Activated CD8-positive, alpha-beta memory T cell treated with anti-CD3 and anti-CD28 coated beads, Interleukin-2, amount 50 U/mL, for 48 hours (primary cell): ENCODE data around the gene MAPK6.
"Not testable (repeated sequence)": the region's sequence is repeated elsewhere in the genome, so short reads cannot be mapped to it uniquely, and the experiment has no call there.

Experiments used
- DNase-seq: peaks from one replicate; pipeline ENCODE4 v3.0.0-alpha.2; 2020

The MAPK6 gene

GRCh38 chr15:52050416-52050815 is 31.4 kb downstream of the MAPK6 start:
- DNase-seq: no peak

DNA sequence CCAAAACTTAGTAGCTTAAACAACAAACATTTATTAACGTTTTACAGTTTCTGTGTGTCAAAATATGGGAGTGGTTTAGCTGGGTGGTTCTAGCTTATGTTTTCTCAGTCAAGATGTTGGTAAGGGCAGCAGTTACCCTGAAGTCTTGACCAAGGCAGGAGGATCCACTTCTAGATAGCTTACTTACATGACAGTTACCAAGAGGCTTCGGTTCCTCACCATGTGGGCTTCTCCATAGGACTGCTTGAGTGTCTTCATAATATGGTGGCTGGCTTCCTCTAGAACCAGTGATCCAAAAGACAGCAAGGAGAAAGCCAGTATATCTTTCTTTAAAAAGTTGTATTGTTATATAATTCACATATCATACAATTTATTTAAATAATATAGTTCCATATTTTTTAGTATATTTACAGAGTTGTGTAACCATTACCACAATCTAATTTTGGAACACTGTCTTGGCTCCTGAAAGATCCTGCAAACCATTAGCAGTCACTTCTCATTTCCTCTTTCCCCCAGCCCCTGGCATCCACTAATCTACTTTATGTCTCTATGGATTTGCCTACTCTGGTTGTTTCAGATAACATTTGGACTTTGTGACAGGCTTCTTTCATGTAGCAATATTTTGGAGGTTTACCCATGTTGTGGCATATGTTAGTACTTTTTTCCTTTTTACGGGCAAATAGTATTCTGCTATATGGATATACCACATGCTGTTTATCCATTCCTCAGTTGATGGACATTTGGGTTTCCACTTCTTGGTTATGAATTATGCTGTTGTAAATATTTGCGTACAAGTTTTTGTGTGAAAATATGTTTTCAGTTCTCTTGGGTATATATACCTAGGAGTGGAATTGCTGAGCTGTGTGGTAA is 33.3 kb downstream of the MAPK6 start:
- DNase-seq: no peak

- no peak for DNase-seq
Measured at GRCh38 chr15:52054381-52054780, 35.4 kb downstream of the MAPK6 start.

- DNase-seq: not testable (repeated sequence)
Measured at GRCh38 chr15:52054858-52055257, 35.8 kb downstream of the MAPK6 start.

DNA sequence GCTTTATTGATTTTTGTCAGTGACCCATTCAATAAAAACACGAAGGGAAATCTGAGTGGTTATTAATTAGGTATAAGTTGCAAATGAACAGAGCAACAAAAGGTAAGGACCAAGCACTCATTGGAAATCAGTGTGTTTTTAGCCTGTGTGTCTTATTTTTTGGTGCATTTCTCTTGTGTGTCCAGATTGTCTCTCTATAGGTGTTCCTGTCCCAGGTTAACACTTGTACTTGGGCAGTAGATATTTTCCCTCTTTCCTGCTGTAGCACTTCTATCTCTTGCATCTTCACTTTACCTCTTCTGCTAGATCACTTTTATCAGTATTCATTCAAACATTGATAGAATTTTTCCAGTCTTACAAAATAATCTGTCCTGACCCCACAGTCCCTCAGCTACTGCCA is 37.0 kb downstream of the MAPK6 start:
- no peak for DNase-seq

DNA sequence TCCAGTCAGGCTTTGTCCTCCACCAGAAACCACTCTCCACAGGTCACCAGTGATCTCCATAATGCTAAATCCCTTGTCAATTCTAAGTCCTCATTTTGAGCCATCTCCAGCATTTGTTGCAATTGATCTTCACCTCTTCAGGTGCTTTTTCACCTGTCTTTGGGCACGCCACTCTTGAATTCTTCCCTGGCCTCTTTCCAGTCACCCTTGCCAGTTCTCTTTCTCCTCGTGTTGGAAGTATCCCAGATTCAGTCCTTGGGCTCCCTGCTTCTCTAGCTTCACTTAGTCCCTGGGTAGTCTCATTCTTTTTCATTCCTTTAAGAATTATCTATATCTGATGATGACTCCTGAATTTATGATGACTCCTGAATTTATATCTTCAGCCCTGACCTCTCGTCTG is 37.5 kb downstream of the MAPK6 start:
- no peak for DNase-seq

GRCh38 chr15:52057996-52058395 is 39.0 kb downstream of the MAPK6 start:
- no peak for DNase-seq

- DNase-seq: no peak
Measured at GRCh38 chr15:52060501-52060900, 41.5 kb downstream of the MAPK6 start.

DNA sequence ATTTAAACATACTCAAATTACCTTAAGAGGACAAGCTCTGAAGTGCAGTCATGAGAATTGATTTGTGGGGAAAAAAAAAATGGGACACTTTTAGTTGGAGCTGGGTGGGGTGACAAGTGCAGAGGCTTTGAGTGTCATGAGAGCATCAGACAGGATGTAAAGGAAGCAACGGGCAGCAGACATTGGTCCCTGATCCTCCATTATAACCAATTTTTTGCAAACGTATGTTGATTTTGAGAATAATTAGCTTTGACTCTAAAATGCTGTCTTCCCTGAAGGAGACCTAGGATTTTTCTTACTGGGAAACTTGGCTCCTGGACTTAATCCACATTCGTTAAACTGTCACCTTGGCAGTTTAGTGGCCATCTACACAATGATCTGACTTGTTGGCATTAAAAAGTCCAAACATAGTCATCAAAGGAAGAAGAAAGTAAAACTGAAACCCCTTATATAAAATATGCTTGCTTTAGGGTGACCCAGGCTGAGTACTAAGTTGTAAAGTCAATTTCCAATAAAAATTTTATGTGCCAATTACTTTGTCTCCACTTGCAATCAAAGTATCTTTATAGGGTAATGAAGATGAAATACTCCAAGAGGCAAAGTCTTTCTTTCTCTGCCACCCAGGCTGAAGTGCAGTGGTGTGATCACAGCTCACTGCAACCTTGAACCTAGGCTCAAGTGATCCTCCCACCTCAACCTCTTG is 48.0 kb downstream of the MAPK6 start:
- DNase-seq: no peak

- DNase-seq: no peak
Measured at GRCh38 chr15:52067545-52067926, 48.5 kb downstream of the MAPK6 start.

GRCh38 chr15:52068004-52068615 is 49.1 kb downstream of the MAPK6 start:
- no peak for DNase-seq

- no peak for DNase-seq
Measured at GRCh38 chr15:52069559-52069958, 50.5 kb downstream of the MAPK6 start.

GRCh38 chr15:52071570-52071969 is 52.6 kb downstream of the MAPK6 start:
- no peak for DNase-seq

- DNase-seq: no peak
Measured at GRCh38 chr15:52076889-52077781, 58.1 kb downstream of the MAPK6 start.

DNA sequence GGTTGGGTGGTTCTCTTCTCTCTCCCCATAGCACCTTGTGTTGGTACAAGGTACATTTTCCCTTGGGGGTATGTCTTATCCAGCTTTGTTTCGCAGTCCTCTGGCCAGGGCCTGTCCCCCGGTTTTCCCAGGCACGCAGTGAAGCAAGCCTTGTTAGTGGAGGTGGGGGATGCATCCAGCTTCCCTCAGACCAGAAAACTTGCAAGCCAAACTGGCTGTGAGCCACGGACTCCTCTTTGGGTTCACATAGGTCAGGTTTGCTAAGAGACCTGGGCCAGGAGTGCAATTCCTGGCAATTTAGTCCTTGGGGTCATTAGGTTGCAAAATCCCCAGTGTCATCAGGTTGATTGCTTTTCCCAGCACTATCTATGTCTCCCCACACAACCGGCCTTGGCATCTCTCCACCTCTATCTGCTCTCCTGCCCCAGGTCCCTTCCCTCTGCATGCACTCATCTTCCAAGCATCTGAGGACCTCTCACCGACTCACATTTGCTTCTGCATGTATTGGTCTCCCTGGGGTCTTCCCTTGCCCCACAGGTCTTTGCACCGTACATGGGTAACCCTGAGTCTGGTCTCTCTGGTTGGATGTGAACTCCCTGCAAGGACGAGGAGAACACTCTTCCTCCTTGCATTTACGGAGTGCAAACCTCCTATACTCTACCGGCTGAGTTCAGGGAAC is 59.3 kb downstream of the MAPK6 start:
- DNase-seq: no peak

DNA sequence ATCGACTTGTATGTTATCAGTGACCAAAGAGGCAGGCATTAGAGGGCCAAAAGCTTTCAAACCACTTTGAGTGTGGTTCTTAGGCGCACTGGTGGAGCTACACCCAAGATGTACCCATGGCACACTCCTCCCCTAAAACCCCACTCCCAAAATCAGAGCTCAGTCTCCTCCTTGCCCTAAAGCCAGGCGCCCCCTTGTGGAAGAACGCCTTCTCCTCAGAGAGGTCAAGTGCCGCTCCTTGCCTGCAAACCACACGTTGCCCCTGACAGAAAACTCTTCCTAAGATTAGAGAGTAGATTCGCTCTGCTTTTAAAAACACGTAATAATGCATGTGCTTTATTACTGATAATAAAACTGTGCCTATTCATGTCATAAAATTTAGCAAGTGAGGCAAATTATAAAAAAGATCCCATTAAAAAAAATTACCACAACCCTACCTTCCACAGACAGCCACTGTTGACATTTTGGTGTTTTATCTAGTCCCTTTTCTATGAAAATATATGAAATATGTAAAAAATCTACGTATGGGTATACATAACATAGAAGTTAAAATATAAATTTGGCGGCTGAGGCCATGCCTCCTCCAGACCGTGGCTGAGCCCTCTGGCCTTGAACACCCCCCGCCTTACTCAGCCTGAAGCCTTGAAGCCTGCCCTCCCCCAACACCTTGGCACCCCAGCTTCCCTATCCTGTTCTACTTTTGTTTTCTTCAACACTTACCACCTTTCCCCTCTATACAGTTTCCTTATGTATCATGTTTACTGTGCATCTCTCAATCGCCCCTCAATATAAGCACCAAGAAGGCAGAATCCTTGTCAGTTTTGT is 60.1 kb downstream of the MAPK6 start:
- peak; percentile 95 for DNase-seq

- DNase-seq: no peak
Measured at GRCh38 chr15:52080031-52080430, 61.0 kb downstream of the MAPK6 start.

- DNase-seq: no peak
Measured at GRCh38 chr15:52080706-52081392, 61.8 kb downstream of the MAPK6 start.

DNA sequence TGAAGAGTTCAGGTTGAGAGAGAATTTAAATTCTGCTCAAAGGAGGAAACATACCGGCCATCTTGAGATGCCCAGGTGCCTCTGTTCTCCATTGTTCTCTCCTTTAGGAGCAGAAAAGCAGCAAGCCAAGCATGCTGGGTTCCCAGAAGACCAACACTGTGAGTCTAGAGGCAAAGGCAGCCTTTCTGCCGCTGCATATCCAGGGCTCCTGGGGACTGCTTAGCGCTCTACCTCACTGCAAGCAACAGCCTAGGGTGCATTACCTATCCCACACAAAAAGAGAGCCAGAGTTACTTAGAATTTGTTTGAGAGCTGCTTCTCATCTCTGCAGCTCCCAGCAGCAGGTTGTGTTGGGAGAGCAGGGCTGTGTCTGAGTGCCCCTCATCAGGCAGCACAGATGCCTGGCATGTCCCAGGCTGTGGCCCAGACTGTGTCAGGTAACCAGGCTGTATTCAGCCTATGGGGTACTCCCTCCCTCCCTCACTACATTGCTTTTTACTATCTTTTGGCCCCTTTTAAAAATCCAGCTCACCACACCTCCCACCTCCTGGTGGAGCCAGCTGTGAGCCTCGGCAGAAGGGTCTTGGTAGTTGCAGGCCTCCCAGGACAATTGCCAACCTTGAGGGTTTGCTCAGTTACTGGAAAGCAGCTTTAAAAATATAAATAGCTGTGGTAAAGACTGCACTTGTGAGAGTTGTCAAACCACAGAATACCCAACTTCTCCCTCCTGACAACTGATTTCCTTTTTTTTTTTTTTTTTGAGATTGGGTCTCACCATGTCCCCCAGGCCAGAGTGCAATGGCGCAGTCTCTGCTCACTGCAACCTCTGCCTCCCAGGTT is 63.4 kb downstream of the MAPK6 start:
- DNase-seq: no peak

DNA sequence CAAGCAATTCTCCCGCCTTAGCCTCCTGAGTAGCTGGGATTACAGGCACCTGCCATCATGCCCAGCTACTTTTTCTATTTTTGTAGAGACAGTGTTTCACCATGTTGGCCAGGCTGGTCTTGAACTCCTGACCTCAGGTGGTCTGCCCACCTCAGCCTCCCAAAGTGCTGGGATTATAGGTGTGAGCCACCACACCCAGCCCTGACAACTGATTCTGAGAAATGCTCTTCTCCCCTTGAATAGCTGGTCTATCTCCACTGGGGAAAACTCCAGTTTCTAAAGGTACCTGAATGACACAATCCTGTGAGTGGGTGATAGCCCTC is 64.0 kb downstream of the MAPK6 start:
- not testable (repeated sequence) for DNase-seq
